Measurements from ENCODE around the gene BICDL1.

BICDL1 gene

GRCh38 chr12:120092551-120093335 is 103.7 kb downstream of the BICDL1 start:
- TF ChIP-seq CTCF (IDR thresholded peaks at IDR 0.05; ENCODE audit: control insufficient read depth, insufficient read depth, low read depth, low read length, missing control alignments): no peak
- H3K4me3 ChIP-seq (ENCODE audit: control insufficient read depth, low read depth, low read length): no peak overlapping the region
- no peak for DNase-seq (ENCODE audit: low read depth)

- H3K4me3 ChIP-seq (ENCODE audit: control insufficient read depth, low read depth, low read length): no peak overlapping the region
- no peak for DNase-seq (ENCODE audit: low read depth)
- TF ChIP-seq CTCF (IDR thresholded peaks at IDR 0.05; ENCODE audit: control insufficient read depth, insufficient read depth, low read depth, low read length, missing control alignments): no peak
These were observed 104.2 kb downstream of the BICDL1 start for GRCh38 chr12:120093336-120093591.

- DNase-seq (ENCODE audit: low read depth): no peak
- H3K4me3 ChIP-seq (ENCODE audit: control insufficient read depth, low read depth, low read length): no peak overlapping the region
These were observed 104.7 kb downstream of the BICDL1 start for GRCh38 chr12:120093592-120094355.

GRCh38 chr12:120094485-120094884 is 105.4 kb downstream of the BICDL1 start:
- H3K4me3 ChIP-seq (ENCODE audit: control insufficient read depth, low read depth, low read length): no peak overlapping the region
- no peak for TF ChIP-seq CTCF (IDR thresholded peaks at IDR 0.05; ENCODE audit: control insufficient read depth, insufficient read depth, low read depth, low read length, missing control alignments)
- DNase-seq (ENCODE audit: low read depth): no peak

More at GRCh38 chr12:120093592-120094355, 104.7 kb downstream of the BICDL1 start:
- no peak for TF ChIP-seq CTCF (IDR thresholded peaks at IDR 0.05; ENCODE audit: control insufficient read depth, insufficient read depth, low read depth, low read length, missing control alignments)

- no peak for TF ChIP-seq CTCF (IDR thresholded peaks at IDR 0.05; ENCODE audit: control insufficient read depth, insufficient read depth, low read depth, low read length, missing control alignments)
- H3K4me3 ChIP-seq (ENCODE audit: control insufficient read depth, low read depth, low read length): no peak overlapping the region
- DNase-seq (ENCODE audit: low read depth): no peak
These were observed 106.3 kb downstream of the BICDL1 start for GRCh38 chr12:120095331-120095730.

- no peak for DNase-seq (ENCODE audit: low read depth)
- no peak for TF ChIP-seq CTCF (IDR thresholded peaks at IDR 0.05; ENCODE audit: control insufficient read depth, insufficient read depth, low read depth, low read length, missing control alignments)
- no peak overlapping the region for H3K4me3 ChIP-seq (ENCODE audit: control insufficient read depth, low read depth, low read length)
These were observed 106.7 kb downstream of the BICDL1 start for GRCh38 chr12:120095736-120096135.
